Right atrium auricular region (tissue), 2 donors: ENCODE data around the gene PTGIR. TPM values are rescaled to one million over a fixed set of nuclear protein-coding genes. Genes with fewer than 3 reads are reported as not detected.

Experiments
- DNase-seq: peaks from one replicate; pipeline ENCODE4 v3.0.0-alpha.2; 2019; ENCODE audit warnings: low spot score
- H3K27ac ChIP-seq, 2 donors: fragments of 200-600 bp; sonication (generic); 1 replicate in 1 of 2; 2 replicates in 1 of 2; pipeline ENCODE4 v1.5.1; 2016 to 2019
- H3K27me3 ChIP-seq, 2 donors: fragments of 200-600 bp; sonication (generic); one replicate each; pipeline versions ENCODE4 v1.5.1 to v1.6.0; 2017 to 2019
- H3K36me3 ChIP-seq: fragments of 200-600 bp; sonication (generic); one replicate; pipeline ENCODE4 v1.5.1; 2016
- H3K4me1 ChIP-seq, 2 donors: fragments of 200-600 bp; sonication (generic); one replicate each; pipeline versions ENCODE4 v1.5.1 to v1.6.0; 2017 to 2019
- H3K4me3 ChIP-seq, 2 donors: fragments of 200-600 bp; sonication (generic); 1 replicate in 1 of 2; 2 replicates in 1 of 2; pipeline ENCODE4 v1.5.1; 2017 to 2019; ENCODE audit warnings: mild to moderate bottlenecking in 1 of 2, moderate library complexity in 1 of 2
- H3K9me3 ChIP-seq, 2 donors: fragments of 200-600 bp; sonication (generic); one replicate each; pipeline ENCODE4 v1.5.1; 2019
- CTCF ChIP-seq, 2 donors: fragments of 200-600 bp; sonication (generic); IDR thresholded peaks; one replicate each; pipeline ENCODE4 v1.5.1; 2019; ENCODE audit warnings: antibody characterized with exemption in 2 of 2
- total RNA-seq, 2 donors: library from RNA; depleted of rRNA; stranded (reverse); fragments of >200 nt; gene quantifications; one replicate each; pipeline ENCODE4 v1.1.0, GENCODE V29; 2016

Gene PTGIR
- total RNA-seq, 2 donors from 2014 or later = 7.0 to 20.6 TPM

GRCh38 chr19:46607448-46607841 is 17.4 kb downstream of the PTGIR start:
- peaks cover 0 to 50% of the 10 kb centered on the region in 2 donors for H3K4me1 ChIP-seq
- H3K36me3 ChIP-seq = peaks cover 49% of the 10 kb centered on the region
- TF ChIP-seq CTCF (IDR thresholded peaks at IDR 0.05) = no peak
- H3K27ac ChIP-seq = peak overlapping the region in 1 of 2 donors; percentile 7
- H3K4me3 ChIP-seq = no peak overlapping the region
- DNase-seq = peak; percentile 57
- no peaks in the 10 kb centered on the region for H3K27me3 ChIP-seq
- H3K9me3 ChIP-seq = no peaks in the 10 kb centered on the region

- no peak overlapping the region for H3K4me3 ChIP-seq
- H3K4me1 ChIP-seq = peaks cover 0 to 56% of the 10 kb centered on the region in 2 donors
- DNase-seq = no peak
- no peak for TF ChIP-seq CTCF (IDR thresholded peaks at IDR 0.05)
- peak overlapping the region in 1 of 2 donors; percentile 7 for H3K27ac ChIP-seq
- no peaks in the 10 kb centered on the region for H3K9me3 ChIP-seq
- no peaks in the 10 kb centered on the region for H3K27me3 ChIP-seq
- H3K36me3 ChIP-seq = peaks cover 49% of the 10 kb centered on the region
Observed at GRCh38 chr19:46606681-46607447, 18.0 kb downstream of the PTGIR start.

GRCh38 chr19:46606019-46606418 is 18.9 kb downstream of the PTGIR start:
- Histone ChIP-seq H3K27ac (peak overlapping the region in 1 of 2 donors; percentile 57), H3K36me3 (peaks cover 49% of the 10 kb centered on the region), H3K4me1 (peaks cover 0 to 56% of the 10 kb centered on the region in 2 donors), H3K4me3 (no peak overlapping the region), H3K9me3 (no peaks in the 10 kb centered on the region), H3K27me3 (no peaks in the 10 kb centered on the region)
- no peak for DNase-seq
- no peak for TF ChIP-seq CTCF (IDR thresholded peaks at IDR 0.05)

- Histone ChIP-seq H3K27me3 (no peaks in the 10 kb centered on the region), H3K27ac (peak overlapping the region; percentile 47 to 57), H3K36me3 (peaks cover 49% of the 10 kb centered on the region), H3K9me3 (no peaks in the 10 kb centered on the region), H3K4me1 (peaks cover 0 to 56% of the 10 kb centered on the region in 2 donors), H3K4me3 (no peak overlapping the region)
- peak; percentile 60 for DNase-seq
- no peak for TF ChIP-seq CTCF (IDR thresholded peaks at IDR 0.05)
Observed at GRCh38 chr19:46605356-46605821, 19.5 kb downstream of the PTGIR start.

GRCh38 chr19:46604781-46605355 is 20.0 kb downstream of the PTGIR start:
- Histone ChIP-seq H3K4me1 (peaks cover 0 to 56% of the 10 kb centered on the region in 2 donors), H3K9me3 (no peaks in the 10 kb centered on the region), H3K27me3 (no peaks in the 10 kb centered on the region), H3K27ac (peak overlapping the region; percentile 47 to 57), H3K4me3 (no peak overlapping the region), H3K36me3 (peaks cover 45% of the 10 kb centered on the region)
- no peak for TF ChIP-seq CTCF (IDR thresholded peaks at IDR 0.05)
- peak; percentile 66 for DNase-seq
